ENCODE results near the gene MAST4.
A peak's percentile ranks its signal among the peaks of the same experiment; 100 is the strongest.

Gene MAST4

GRCh38 chr5:66828548-66829357, 232.6 kb downstream of the MAST4 start:
- DNase-seq (ENCODE audit: low spot score in 2 of 2) = peak; percentile 39 to 86
- H3K27ac Mint-ChIP-seq = peak overlapping the region; percentile 79
- ATAC-seq = peak; percentile 94
- H3K4me1 Mint-ChIP-seq = peaks cover 29% of the 10 kb centered on the region
- H3K9me3 Mint-ChIP-seq = no peaks in the 10 kb centered on the region
- no peaks in the 10 kb centered on the region for H3K36me3 Mint-ChIP-seq
- H3K4me3 Mint-ChIP-seq = peak overlapping the region; percentile 81

DNA sequence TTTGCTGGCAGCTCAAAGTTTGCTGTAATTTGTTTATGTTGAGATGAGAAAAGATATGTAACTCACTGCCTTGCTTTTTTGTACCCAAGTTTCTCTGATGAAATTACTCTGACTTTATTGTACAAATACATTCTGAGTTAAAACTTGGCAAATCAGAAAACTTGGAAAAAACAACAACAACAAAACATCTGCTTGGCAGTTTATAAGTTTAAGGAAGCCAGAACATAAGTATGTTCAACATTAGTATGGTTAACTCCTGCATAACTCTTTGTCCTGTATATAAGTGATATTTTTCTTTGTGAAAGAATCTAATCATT, 233.1 kb downstream of the MAST4 start:
- Mint-ChIP-seq H3K36me3 (no peaks in the 10 kb centered on the region), H3K4me3 (peak overlapping the region; percentile 81), H3K9me3 (no peaks in the 10 kb centered on the region), H3K4me1 (peaks cover 25% of the 10 kb centered on the region), H3K27ac (peak overlapping the region; percentile 79)
- no peak for ATAC-seq
- no peak for DNase-seq (ENCODE audit: low spot score in 2 of 2)

- no peak overlapping the region for H3K27ac Mint-ChIP-seq
These were observed 233.6 kb downstream of the MAST4 start for GRCh38 chr5:66829826-66830225.

GRCh38 chr5:66830636-66831035, 234.4 kb downstream of the MAST4 start:
- Mint-ChIP-seq H3K27ac (no peak overlapping the region), H3K4me1 (peaks cover 23% of the 10 kb centered on the region), H3K36me3 (no peaks in the 10 kb centered on the region), H3K9me3 (no peaks in the 10 kb centered on the region), H3K4me3 (peak overlapping the region; percentile 81)
- DNase-seq (ENCODE audit: low spot score in 2 of 2) (no peak), ATAC-seq (no peak)

More at GRCh38 chr5:66829826-66830225, 233.6 kb downstream of the MAST4 start:
- H3K4me3 Mint-ChIP-seq = peak overlapping the region; percentile 81
- no peaks in the 10 kb centered on the region for H3K36me3 Mint-ChIP-seq
- ATAC-seq (no peak), DNase-seq (ENCODE audit: low spot score in 2 of 2) (no peak)
- H3K9me3 Mint-ChIP-seq = no peaks in the 10 kb centered on the region
- H3K4me1 Mint-ChIP-seq = peaks cover 23% of the 10 kb centered on the region

GRCh38 chr5:66839636-66840185, 243.5 kb downstream of the MAST4 start:
- Mint-ChIP-seq H3K27ac (no peak overlapping the region), H3K4me1 (peaks cover 55% of the 10 kb centered on the region), H3K9me3 (no peaks in the 10 kb centered on the region), H3K4me3 (no peak overlapping the region), H3K36me3 (no peaks in the 10 kb centered on the region)
- no peak for ATAC-seq
- no peak for DNase-seq (ENCODE audit: low spot score in 2 of 2)

- no peaks in the 10 kb centered on the region for H3K36me3 Mint-ChIP-seq
- peaks cover 56% of the 10 kb centered on the region for H3K4me1 Mint-ChIP-seq
- no peaks in the 10 kb centered on the region for H3K9me3 Mint-ChIP-seq
- peak overlapping the region; percentile 45 for H3K4me3 Mint-ChIP-seq
- peak; percentile 37 to 82 for DNase-seq (ENCODE audit: low spot score in 2 of 2)
- peak; percentile 89 for ATAC-seq
- peak overlapping the region; percentile 83 for H3K27ac Mint-ChIP-seq
These were observed 244.4 kb downstream of the MAST4 start for GRCh38 chr5:66840511-66841013.

DNA sequence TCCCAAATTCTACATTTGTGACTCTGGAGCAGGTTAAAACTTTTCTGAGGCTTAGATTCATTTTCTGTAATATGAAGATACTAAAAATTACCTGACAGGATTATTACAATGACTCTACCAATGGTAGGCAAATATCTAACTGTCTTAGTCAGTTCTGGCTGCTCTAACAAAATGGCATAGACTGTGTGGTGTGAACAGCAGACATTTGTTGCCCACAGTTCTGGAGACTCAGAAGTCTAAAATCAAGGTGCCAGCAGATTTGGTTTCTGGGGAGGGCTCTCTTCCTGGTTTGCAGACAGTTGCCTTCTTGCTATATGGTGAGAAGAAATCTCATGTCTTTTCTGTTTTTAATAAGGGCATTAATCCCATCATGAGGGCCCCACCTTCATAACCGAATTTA, 245.1 kb downstream of the MAST4 start:
- H3K4me1 Mint-ChIP-seq = peaks cover 56% of the 10 kb centered on the region
- ATAC-seq = peak; percentile 20
- H3K36me3 Mint-ChIP-seq = no peaks in the 10 kb centered on the region
- H3K27ac Mint-ChIP-seq = peak overlapping the region; percentile 83
- peak overlapping the region; percentile 45 for H3K4me3 Mint-ChIP-seq
- DNase-seq (ENCODE audit: low spot score in 2 of 2) = no peak
- H3K9me3 Mint-ChIP-seq = no peaks in the 10 kb centered on the region

DNA sequence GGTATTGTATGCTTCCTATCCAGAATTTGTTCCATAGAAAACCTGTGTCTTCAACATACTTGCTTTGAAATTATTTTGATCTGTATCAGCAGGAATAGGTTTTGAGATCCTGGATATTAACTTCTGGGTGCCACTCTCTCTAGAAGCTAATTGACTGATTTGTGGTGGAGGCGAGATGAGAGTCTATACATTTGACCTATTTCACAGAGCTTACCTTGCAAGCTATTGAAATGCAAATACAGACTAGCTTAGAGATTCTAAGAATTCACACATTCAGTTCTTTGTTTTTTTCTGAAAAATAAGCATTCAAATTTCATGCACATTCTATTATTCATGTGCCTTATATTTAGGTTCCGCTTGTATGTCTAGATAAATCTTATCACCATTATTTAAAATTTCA, 246.3 kb downstream of the MAST4 start:
- Mint-ChIP-seq H3K4me3 (peak overlapping the region; percentile 39), H3K36me3 (no peaks in the 10 kb centered on the region), H3K27ac (peak overlapping the region; percentile 57), H3K4me1 (peaks cover 56% of the 10 kb centered on the region), H3K9me3 (no peaks in the 10 kb centered on the region)
- DNase-seq (ENCODE audit: low spot score in 2 of 2) (no peak), ATAC-seq (no peak)

DNA sequence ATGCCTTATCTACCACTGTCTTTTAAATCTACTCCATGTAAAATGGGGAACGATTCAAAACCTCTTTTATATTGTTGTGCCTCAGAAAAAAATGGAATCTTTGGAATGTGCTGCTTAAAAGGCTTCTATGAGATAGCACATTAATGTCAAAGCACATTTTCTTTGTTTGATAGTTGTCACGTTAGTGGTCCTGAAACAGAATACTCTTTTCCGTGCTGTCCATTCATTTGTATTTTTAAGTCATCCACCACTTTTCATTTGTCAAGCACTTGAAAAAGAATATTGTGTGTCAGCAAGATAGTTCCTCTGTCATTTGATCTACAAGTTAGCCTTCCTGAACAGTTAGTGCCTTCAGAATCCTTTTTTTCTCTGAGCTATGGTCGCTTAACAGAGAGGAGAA, 246.9 kb downstream of the MAST4 start:
- Mint-ChIP-seq H3K4me1 (peaks cover 56% of the 10 kb centered on the region), H3K9me3 (no peaks in the 10 kb centered on the region), H3K36me3 (no peaks in the 10 kb centered on the region), H3K4me3 (peak overlapping the region; percentile 39), H3K27ac (peak overlapping the region; percentile 53)
- ATAC-seq (no peak), DNase-seq (ENCODE audit: low spot score in 2 of 2) (no peak)

GRCh38 chr5:66848749-66849641, 252.8 kb downstream of the MAST4 start:
- H3K27ac Mint-ChIP-seq = no peak overlapping the region

GRCh38 chr5:66849803-66850202, 253.6 kb downstream of the MAST4 start:
- Mint-ChIP-seq H3K4me3 (no peak overlapping the region), H3K4me1 (peaks cover under 1% of the 10 kb centered on the region), H3K9me3 (no peaks in the 10 kb centered on the region), H3K36me3 (no peaks in the 10 kb centered on the region), H3K27ac (no peak overlapping the region)
- ATAC-seq (no peak), DNase-seq (ENCODE audit: low spot score in 2 of 2) (no peak)

More at GRCh38 chr5:66848749-66849641, 252.8 kb downstream of the MAST4 start:
- Mint-ChIP-seq H3K9me3 (no peaks in the 10 kb centered on the region), H3K4me1 (peaks cover 8% of the 10 kb centered on the region), H3K4me3 (no peak overlapping the region), H3K36me3 (no peaks in the 10 kb centered on the region)
- ATAC-seq = no peak
- no peak for DNase-seq (ENCODE audit: low spot score in 2 of 2)

DNA sequence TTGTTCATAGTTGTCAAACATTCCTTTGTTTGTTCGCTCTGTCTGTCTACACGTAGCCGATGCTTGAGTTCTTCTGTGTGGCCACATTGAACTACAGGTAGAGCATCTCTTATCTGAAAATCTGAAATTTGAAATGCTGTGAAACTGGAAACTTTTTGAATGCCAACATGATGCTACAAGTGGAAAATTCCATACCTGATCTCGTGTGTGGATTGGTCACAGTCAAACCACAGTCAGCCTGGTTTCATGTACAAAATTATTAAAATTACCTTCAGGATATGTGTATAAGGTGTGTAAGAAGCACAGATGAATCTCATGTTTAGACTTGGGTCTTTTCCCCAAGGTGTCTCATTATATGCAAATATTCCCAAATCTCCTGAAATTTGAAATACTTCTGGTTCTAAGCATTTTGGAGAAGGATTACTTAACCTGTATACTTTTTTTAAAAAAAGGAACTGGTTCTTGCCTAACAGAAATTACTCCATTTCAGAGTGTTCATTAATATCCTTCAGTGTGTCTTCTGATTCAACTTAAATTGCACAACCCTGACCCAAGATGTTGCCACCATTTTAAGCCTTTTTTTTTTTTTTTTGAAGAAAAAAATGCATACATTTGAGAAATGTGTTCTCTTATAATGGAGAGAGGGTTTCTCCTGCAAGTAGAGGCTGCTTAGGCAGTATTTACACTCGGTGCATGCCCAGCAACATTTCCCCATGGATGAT, 254.3 kb downstream of the MAST4 start:
- H3K4me1 Mint-ChIP-seq = no peaks in the 10 kb centered on the region
- H3K36me3 Mint-ChIP-seq = no peaks in the 10 kb centered on the region
- H3K9me3 Mint-ChIP-seq = no peaks in the 10 kb centered on the region
- H3K4me3 Mint-ChIP-seq = no peak overlapping the region
- H3K27ac Mint-ChIP-seq = no peak overlapping the region
- DNase-seq (ENCODE audit: low spot score in 2 of 2) = no peak
- ATAC-seq = no peak

- Mint-ChIP-seq H3K4me3 (no peak overlapping the region), H3K36me3 (no peaks in the 10 kb centered on the region), H3K4me1 (no peaks in the 10 kb centered on the region), H3K9me3 (no peaks in the 10 kb centered on the region), H3K27ac (no peak overlapping the region)
- ATAC-seq (no peak), DNase-seq (ENCODE audit: low spot score in 2 of 2) (no peak)
These were observed 255.1 kb downstream of the MAST4 start for GRCh38 chr5:66851306-66851705.

DNA sequence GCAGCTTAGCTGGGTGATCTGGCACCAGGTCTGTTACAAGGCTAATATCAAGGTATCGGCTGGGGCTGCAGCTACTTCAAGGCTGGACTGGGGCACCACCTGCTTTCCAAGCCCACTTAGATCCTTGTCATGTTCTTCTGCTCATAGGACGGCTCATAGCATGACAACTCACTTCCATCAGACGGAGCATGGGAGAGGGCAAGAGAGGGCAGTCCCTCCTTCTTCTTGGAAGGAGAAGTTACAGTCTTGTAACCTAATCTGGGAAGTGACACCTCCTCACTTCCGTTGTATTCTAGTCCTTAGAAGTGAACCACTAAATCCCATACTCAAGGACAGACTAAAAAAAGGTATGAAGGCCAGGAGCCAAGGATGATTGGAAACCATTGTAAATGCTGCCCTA, 258.2 kb downstream of the MAST4 start:
- H3K4me3 Mint-ChIP-seq = no peak overlapping the region
- no peaks in the 10 kb centered on the region for H3K4me1 Mint-ChIP-seq
- H3K9me3 Mint-ChIP-seq = no peaks in the 10 kb centered on the region
- ATAC-seq = no peak
- no peak overlapping the region for H3K27ac Mint-ChIP-seq
- no peak for DNase-seq (ENCODE audit: low spot score in 2 of 2)
- no peaks in the 10 kb centered on the region for H3K36me3 Mint-ChIP-seq

All from stimulated activated effector memory CD8-positive, alpha-beta T cell treated with anti-CD3 and anti-CD28 coated beads, Interleukin-12 subunit alpha, Interleukin-12 subunit beta, amount 100 ng/mL, for 72 hours (primary cell).